Coronary artery (tissue), 2 donors: ENCODE measurements around the gene LAMA3.

Experiments used
- DNase-seq: peaks from one replicate; pipeline ENCODE4 v3.0.0-alpha.2; 2017; ENCODE audit warnings: low spot score
- H3K27ac ChIP-seq, 2 donors: fragments of 200-600 bp; sonication (generic); one replicate each; pipeline ENCODE4 v1.5.1; 2016 to 2019
- H3K4me3 ChIP-seq: fragments of 200-600 bp; sonication (generic); 2 replicates; pipeline ENCODE4 v1.5.1; 2016; ENCODE audit warnings: mild to moderate bottlenecking, moderate library complexity
- TF ChIP-seq, protein P1 (sequence below): fragments of 200-600 bp; sonication (generic); IDR thresholded peaks from one replicate; pipeline ENCODE4 v1.5.1; 2019; ENCODE audit warnings: antibody characterized with exemption

Gene LAMA3

DNA sequence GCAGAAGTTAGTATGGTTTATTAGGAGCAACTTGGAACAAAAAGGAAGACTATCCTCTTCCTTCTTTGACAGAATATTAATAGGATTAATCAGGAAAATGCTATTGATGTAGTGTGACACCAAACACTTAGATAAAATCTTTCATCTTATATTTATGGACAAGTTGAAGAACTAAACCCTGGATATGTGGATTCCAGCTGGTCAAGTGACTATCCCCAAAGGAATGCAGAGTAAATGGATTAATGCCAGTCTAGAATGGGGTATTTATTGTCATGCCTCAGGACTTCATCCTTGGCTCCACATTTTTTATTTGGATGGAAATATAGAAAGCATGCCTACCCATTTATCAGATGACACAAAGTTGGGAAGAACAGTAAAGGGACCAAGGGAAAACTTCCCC, 201.3 kb downstream of the LAMA3 start:
- no peak for DNase-seq
- Histone ChIP-seq H3K27ac (no peak overlapping the region), H3K4me3 (no peak overlapping the region)
- TF ChIP-seq, protein P1, sequence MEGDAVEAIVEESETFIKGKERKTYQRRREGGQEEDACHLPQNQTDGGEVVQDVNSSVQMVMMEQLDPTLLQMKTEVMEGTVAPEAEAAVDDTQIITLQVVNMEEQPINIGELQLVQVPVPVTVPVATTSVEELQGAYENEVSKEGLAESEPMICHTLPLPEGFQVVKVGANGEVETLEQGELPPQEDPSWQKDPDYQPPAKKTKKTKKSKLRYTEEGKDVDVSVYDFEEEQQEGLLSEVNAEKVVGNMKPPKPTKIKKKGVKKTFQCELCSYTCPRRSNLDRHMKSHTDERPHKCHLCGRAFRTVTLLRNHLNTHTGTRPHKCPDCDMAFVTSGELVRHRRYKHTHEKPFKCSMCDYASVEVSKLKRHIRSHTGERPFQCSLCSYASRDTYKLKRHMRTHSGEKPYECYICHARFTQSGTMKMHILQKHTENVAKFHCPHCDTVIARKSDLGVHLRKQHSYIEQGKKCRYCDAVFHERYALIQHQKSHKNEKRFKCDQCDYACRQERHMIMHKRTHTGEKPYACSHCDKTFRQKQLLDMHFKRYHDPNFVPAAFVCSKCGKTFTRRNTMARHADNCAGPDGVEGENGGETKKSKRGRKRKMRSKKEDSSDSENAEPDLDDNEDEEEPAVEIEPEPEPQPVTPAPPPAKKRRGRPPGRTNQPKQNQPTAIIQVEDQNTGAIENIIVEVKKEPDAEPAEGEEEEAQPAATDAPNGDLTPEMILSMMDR, result no peak

DNA sequence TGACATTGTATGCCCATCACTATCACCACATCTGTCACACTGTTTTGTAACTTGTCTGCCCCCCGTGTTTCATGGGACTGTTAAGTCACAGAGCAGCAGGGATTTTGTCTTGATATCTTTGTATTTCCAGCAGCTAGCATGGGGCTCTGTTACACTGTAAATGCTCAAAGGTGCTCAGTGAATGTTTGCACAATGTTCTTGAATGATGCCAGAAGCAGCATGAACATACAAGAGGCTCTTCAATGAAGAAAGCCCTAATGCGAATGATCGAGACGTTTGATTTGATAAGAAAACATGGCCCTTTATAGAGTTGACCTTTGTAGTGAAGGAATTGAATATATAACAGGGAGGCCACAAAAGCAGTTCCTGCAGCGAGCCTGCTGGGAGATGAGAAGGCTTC, 204.4 kb downstream of the LAMA3 start:
- no peak overlapping the region for H3K27ac ChIP-seq
- TF ChIP-seq, protein P1, result no peak
- no peak for DNase-seq
- no peak overlapping the region for H3K4me3 ChIP-seq

DNA sequence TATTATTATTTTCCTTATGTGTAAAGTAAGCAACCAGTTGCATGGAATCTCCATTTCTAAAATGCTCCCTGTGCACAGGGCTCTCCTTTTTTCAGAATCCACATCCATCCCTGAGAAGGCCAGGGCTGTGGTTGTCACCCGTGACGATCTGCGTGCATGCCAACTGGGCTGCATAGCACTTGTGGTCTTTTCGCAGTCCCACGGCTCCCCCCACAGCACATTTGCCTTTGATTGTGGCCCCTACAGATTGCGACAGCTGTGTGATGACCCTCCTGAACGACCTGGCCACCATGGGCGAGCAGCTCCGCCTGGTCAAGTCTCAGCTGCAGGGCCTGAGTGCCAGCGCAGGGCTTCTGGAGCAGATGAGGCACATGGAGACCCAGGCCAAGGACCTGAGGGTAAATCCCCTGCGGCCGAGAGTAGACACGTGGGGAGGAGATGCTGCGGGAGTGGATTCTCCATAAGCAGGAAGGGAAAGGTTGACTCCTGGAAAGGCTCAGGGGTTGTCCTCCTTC, 205.5 kb downstream of the LAMA3 start:
- no peak for DNase-seq
- no peak overlapping the region for H3K27ac ChIP-seq
- TF ChIP-seq, protein P1, result no peak
- no peak overlapping the region for H3K4me3 ChIP-seq

DNA sequence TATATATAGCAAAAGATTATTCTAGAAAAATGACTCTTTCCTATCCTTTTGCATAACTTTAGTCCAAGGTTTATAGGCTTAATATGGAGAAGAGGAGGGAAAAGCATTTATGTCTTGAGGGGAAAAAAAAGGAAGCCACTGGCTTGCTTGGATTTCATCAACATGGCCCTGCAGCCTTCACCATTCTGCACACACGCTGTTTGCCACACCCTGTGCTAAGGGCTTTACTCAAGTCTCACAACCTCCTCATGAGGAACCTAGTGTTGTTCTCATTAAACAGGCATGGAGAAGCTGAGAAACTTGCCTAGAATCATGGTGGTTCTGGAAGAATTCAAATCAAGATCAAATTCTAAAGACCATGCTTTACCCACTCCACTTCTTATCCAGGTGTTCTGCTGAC, 208.0 kb downstream of the LAMA3 start:
- H3K27ac ChIP-seq, result no peak overlapping the region
- TF ChIP-seq, protein P1, result no peak
- no peak for DNase-seq
- H3K4me3 ChIP-seq, result no peak overlapping the region

DNA sequence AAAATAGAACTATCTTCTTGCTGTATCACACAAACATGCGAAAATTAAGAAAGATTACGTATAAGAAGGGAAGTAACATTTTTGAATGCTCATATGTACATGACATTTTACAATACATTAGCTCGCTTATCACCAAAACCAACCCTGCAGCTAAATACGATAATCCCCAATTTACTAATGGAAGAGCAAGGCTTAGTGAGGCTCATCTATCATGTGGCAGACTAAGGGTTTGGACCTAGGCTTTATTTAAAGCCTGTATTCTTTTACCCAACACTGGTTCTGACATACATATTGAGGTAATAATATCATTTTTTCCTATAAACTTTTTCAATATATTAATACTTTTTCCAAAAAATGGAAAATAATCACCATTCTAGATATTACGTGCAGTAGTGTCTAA, 208.5 kb downstream of the LAMA3 start:
- H3K27ac ChIP-seq, result no peak overlapping the region
- TF ChIP-seq, protein P1, result no peak
- no peak for DNase-seq
- no peak overlapping the region for H3K4me3 ChIP-seq

DNA sequence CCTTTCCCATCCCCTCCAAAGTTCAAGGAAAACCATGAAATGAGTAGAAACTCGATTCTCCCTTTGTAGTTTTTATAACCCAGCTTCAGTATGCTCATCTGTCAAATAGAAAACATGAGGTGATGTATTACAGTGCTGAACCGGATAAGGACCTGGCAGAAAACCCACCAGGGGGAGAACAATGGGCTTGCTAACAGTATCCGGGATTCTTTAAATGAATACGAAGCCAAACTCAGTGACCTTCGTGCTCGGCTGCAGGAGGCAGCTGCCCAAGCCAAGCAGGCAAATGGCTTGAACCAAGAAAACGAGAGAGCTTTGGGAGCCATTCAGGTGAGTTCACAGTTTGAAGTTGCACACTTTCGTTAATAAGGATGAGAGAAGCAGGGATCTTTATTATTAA, 211.7 kb downstream of the LAMA3 start:
- H3K27ac ChIP-seq, result no peak overlapping the region
- DNase-seq, result no peak
- H3K4me3 ChIP-seq, result no peak overlapping the region
- TF ChIP-seq, protein P1, result no peak

DNA sequence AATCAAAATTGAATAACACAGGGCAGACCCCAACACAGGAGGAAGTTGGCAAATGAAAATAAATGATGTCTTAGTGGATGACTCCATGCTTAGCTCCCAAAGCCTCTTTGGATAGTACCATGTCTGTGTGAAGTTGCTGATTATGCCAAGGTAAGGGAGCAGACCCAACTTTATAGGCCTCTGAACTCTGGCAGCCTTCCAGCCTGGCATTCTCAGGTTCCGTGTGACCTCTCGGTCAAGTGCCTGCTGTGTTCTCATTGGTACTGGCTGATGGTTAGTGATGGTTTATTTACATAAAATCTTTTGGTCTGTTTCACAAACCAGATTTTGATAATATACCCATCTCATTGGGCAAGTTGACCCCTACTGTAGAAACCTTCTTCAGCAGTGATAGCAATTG, 213.1 kb downstream of the LAMA3 start:
- TF ChIP-seq, protein P1, result no peak
- no peak overlapping the region for H3K27ac ChIP-seq
- no peak overlapping the region for H3K4me3 ChIP-seq
- no peak for DNase-seq
